SIG-M5 treated with dmso at 0.1 percent for 504 hours (cell line): ENCODE measurements around the gene SCN8A.
"Not testable (repeated sequence)": the region's sequence is repeated elsewhere in the genome, so short reads cannot be mapped to it uniquely, and the experiment has no call there.

ENCODE experiments used
- DNase-seq: peaks from one replicate; lab custom pipeline; 2025; ENCODE audit not compliant: unreplicated experiment; lab: John Stamatoyannopoulos, UW

SCN8A gene

GRCh38 chr12:51759695-51760094 lies 168.7 kb downstream of the SCN8A start:
- no peak for DNase-seq

GRCh38 chr12:51760231-51760630 lies 169.2 kb downstream of the SCN8A start:
- no peak for DNase-seq

- DNase-seq = no peak
Observed at GRCh38 chr12:51763743-51764142, 172.7 kb downstream of the SCN8A start.

GRCh38 chr12:51766067-51766676 lies 175.1 kb downstream of the SCN8A start:
- no peak for DNase-seq

GRCh38 chr12:51771008-51771407 lies 180.0 kb downstream of the SCN8A start:
- DNase-seq = no peak

- peak; percentile 18 for DNase-seq
Observed at GRCh38 chr12:51773145-51773869, 182.3 kb downstream of the SCN8A start.

- no peak for DNase-seq
Observed at GRCh38 chr12:51774933-51775332, 183.9 kb downstream of the SCN8A start.

GRCh38 chr12:51777457-51777856 lies 186.4 kb downstream of the SCN8A start:
- no peak for DNase-seq

GRCh38 chr12:51777973-51778372 lies 186.9 kb downstream of the SCN8A start:
- DNase-seq = no peak

- no peak for DNase-seq
Observed at GRCh38 chr12:51779876-51780275, 188.8 kb downstream of the SCN8A start.

- DNase-seq = no peak
Observed at GRCh38 chr12:51784688-51785087, 193.7 kb downstream of the SCN8A start.

GRCh38 chr12:51785906-51786305 lies 194.9 kb downstream of the SCN8A start:
- DNase-seq = no peak

- DNase-seq = no peak
Observed at GRCh38 chr12:51788876-51789275, 197.8 kb downstream of the SCN8A start.

- no peak for DNase-seq
Observed at GRCh38 chr12:51792417-51792816, 201.4 kb downstream of the SCN8A start.

GRCh38 chr12:51793201-51793600 lies 202.2 kb downstream of the SCN8A start:
- DNase-seq = no peak

GRCh38 chr12:51797301-51797700 lies 206.3 kb downstream of the SCN8A start:
- DNase-seq = no peak

- not testable (repeated sequence) for DNase-seq
Observed at GRCh38 chr12:51798051-51798450, 207.0 kb downstream of the SCN8A start.

GRCh38 chr12:51798501-51798900 lies 207.5 kb downstream of the SCN8A start:
- no peak for DNase-seq

GRCh38 chr12:51801027-51801426 lies 210.0 kb downstream of the SCN8A start:
- DNase-seq = no peak

- no peak for DNase-seq
Observed at GRCh38 chr12:51806896-51807295, 215.9 kb downstream of the SCN8A start.

GRCh38 chr12:51809193-51809592 lies 218.2 kb downstream of the SCN8A start:
- DNase-seq = no peak
